WTC11 (cell line): ENCODE measurements around the gene PRKAG2. TPM values are rescaled to one million over a fixed set of nuclear protein-coding genes. Genes with fewer than 3 reads are reported as not detected.

Experiments
- ATAC-seq: fragments of 200-7000 bp; cut with Tn5 transposase; 2 replicates; pipeline ENCODE4 v1.10.0; 2021; ENCODE audit warnings: mild to moderate bottlenecking, moderate library complexity
- CTCF ChIA-PET: fragments of 300-600 bp; sonication (Branson Sonifier 250); formaldehyde crosslinking; loops from one replicate; lab custom pipeline; 2021; ENCODE audit warnings: antibody characterized with exemption; lab: Charles Lee
- POLR2A ChIA-PET: fragments of 350-600 bp; sonication (Branson Sonifier 250); formaldehyde crosslinking; loops from one replicate; lab custom pipeline; 2021; ENCODE audit warnings: antibody characterized with exemption; lab: Charles Lee
- DNase-seq: peaks from one replicate; pipeline ENCODE4 v3.0.0; 2021; ENCODE audit warnings: low spot score
- H3K27ac Mint-ChIP-seq: 2 replicates; pipeline ENCODE4 v1.8.0; 2021; ENCODE audit warnings: mixed read lengths
- H3K27me3 Mint-ChIP-seq: 2 replicates; pipeline ENCODE4 v1.8.0; 2021; ENCODE audit warnings: low read depth, mild to moderate bottlenecking, moderate library complexity, mixed read lengths
- H3K36me3 Mint-ChIP-seq: 2 replicates; pipeline ENCODE4 v1.8.0; 2021; ENCODE audit warnings: mixed read lengths
- H3K4me1 Mint-ChIP-seq: 2 replicates; pipeline ENCODE4 v1.8.0; 2022; ENCODE audit warnings: mixed read lengths
- H3K4me3 Mint-ChIP-seq: 2 replicates; pipeline ENCODE4 v1.8.0; 2021; ENCODE audit warnings: mild to moderate bottlenecking, moderate library complexity, mixed read lengths
- H3K9me3 Mint-ChIP-seq: 2 replicates; pipeline ENCODE4 v1.8.0; 2021; ENCODE audit warnings: mixed read lengths
- CREB1 ChIP-seq: sonication (generic); formaldehyde crosslinking; IDR thresholded peaks from 2 replicates; pipeline ENCODE4 v1.8.0; 2023; ENCODE audit warnings: mild to moderate bottlenecking, missing genetic modification reagents
- CREM ChIP-seq: sonication (generic); formaldehyde crosslinking; IDR thresholded peaks from 2 replicates; pipeline ENCODE4 v1.8.1; 2022; ENCODE audit warnings: mild to moderate bottlenecking, missing genetic modification reagents, moderate library complexity
- EMX1 ChIP-seq: fragments of 250-450 bp; sonication (Bioruptor Pico); IDR thresholded peaks from 2 replicates; pipeline ENCODE4 v1.8.0; 2021; ENCODE audit warnings: mild to moderate bottlenecking
- GABPB1 ChIP-seq: sonication (generic); formaldehyde crosslinking; IDR thresholded peaks from 2 replicates; pipeline ENCODE4 v1.8.1; 2023; ENCODE audit warnings: mild to moderate bottlenecking, missing genetic modification reagents
- GRHL2 ChIP-seq: fragments of 250-450 bp; sonication (Bioruptor Pico); IDR thresholded peaks from 2 replicates; pipeline ENCODE4 v1.8.0; 2022; ENCODE audit warnings: mild to moderate bottlenecking, moderate library complexity; ENCODE audit not compliant: insufficient replicate concordance, severe bottlenecking
- PRRX2 ChIP-seq: fragments of 250-450 bp; sonication (Bioruptor Pico); IDR thresholded peaks from 2 replicates; pipeline ENCODE4 v1.8.0; 2021; ENCODE audit warnings: mild to moderate bottlenecking
- SMAD3 ChIP-seq: sonication (generic); formaldehyde crosslinking; IDR thresholded peaks from 2 replicates; pipeline ENCODE4 v1.8.0; 2022; ENCODE audit warnings: missing genetic modification reagents, mild to moderate bottlenecking, borderline replicate concordance
- SMAD4 ChIP-seq: sonication (generic); formaldehyde crosslinking; IDR thresholded peaks from 2 replicates; pipeline ENCODE4 v1.8.0; 2022; ENCODE audit warnings: mild to moderate bottlenecking, missing genetic modification reagents
- SOX15 ChIP-seq: fragments of 250-450 bp; sonication (Bioruptor Pico); IDR thresholded peaks from 2 replicates; pipeline ENCODE4 v1.9.0; 2021; ENCODE audit warnings: mild to moderate bottlenecking
- TP53 ChIP-seq: sonication (generic); formaldehyde crosslinking; IDR thresholded peaks from 2 replicates; pipeline ENCODE4 v1.8.1; 2023; ENCODE audit warnings: mild to moderate bottlenecking, missing genetic modification reagents
- ZBTB21 ChIP-seq: sonication (generic); formaldehyde crosslinking; IDR thresholded peaks from 2 replicates; pipeline ENCODE4 v1.8.1; 2023; ENCODE audit warnings: mild to moderate bottlenecking, missing genetic modification reagents, borderline replicate concordance
- ZNF121 ChIP-seq: sonication (generic); formaldehyde crosslinking; IDR thresholded peaks from 2 replicates; pipeline ENCODE4 v1.8.0; 2023; ENCODE audit warnings: missing genetic modification reagents
- ZNF219 ChIP-seq: sonication (generic); formaldehyde crosslinking; IDR thresholded peaks from 2 replicates; pipeline ENCODE4 v1.8.0; 2023; ENCODE audit warnings: missing genetic modification reagents, mild to moderate bottlenecking, borderline replicate concordance
- total RNA-seq: library from RNA; stranded (reverse); gene quantifications from 3 replicates; pipeline ENCODE4 v1.2.3, GENCODE V29; 2021
- TF ChIP-seq, protein P1 (sequence below): sonication (generic); formaldehyde crosslinking; IDR thresholded peaks from 2 replicates; pipeline ENCODE4 v1.8.1; 2023; ENCODE audit warnings: mild to moderate bottlenecking, missing genetic modification reagents, moderate library complexity
- TF ChIP-seq, protein P2 (sequence below): sonication (generic); formaldehyde crosslinking; IDR thresholded peaks from 2 replicates; pipeline ENCODE4 v1.8.1; 2022; ENCODE audit warnings: mild to moderate bottlenecking, missing genetic modification reagents, moderate library complexity, borderline replicate concordance
- TF ChIP-seq, protein P3 (sequence below): sonication (generic); formaldehyde crosslinking; IDR thresholded peaks from 2 replicates; pipeline ENCODE4 v1.8.1; 2023; ENCODE audit warnings: mild to moderate bottlenecking, missing genetic modification reagents
- TF ChIP-seq, protein P4 (sequence below): sonication (generic); formaldehyde crosslinking; IDR thresholded peaks from 2 replicates; pipeline ENCODE4 v1.8.1; 2023; ENCODE audit warnings: mild to moderate bottlenecking, missing genetic modification reagents, borderline replicate concordance
- TF ChIP-seq, protein P5 (sequence below): fragments of 250-450 bp; sonication (Bioruptor Pico); IDR thresholded peaks from 2 replicates; pipeline ENCODE4 v2.1.2; 2022; ENCODE audit warnings: mild to moderate bottlenecking, moderate library complexity
- TF ChIP-seq, protein P6 (sequence below): sonication (generic); formaldehyde crosslinking; IDR thresholded peaks from 2 replicates; pipeline ENCODE4 v1.8.0; 2023; ENCODE audit warnings: missing genetic modification reagents
- TF ChIP-seq, protein P7 (sequence below): sonication (generic); formaldehyde crosslinking; IDR thresholded peaks from 2 replicates; pipeline ENCODE4 v1.8.0; 2023; ENCODE audit warnings: missing genetic modification reagents, mild to moderate bottlenecking, borderline replicate concordance

Gene PRKAG2
- total RNA-seq, 1 experiment from 2014 or later = 20.3 TPM

DNA sequence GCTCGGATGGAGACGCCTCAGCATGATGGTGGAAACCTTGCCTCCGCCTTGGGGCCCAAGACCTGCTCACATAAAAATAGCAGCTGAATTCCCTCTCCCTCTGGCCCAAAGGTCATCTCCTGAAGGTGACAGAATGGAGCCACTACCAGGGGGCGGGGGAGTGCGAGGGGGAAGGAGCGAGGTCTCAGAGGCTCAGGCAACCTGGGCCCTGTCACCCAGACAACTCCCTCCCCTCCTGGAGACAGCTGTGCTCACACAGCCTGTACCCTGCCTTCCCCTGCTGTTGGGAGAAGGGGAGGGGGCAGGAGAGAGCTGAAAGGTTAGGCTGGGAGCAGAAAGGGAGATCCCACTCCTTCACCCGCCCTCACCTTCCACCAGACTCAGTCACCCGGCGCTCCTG lies 184.2 kb downstream of the PRKAG2 start (continued):
- TF ChIP-seq, protein P1, sequence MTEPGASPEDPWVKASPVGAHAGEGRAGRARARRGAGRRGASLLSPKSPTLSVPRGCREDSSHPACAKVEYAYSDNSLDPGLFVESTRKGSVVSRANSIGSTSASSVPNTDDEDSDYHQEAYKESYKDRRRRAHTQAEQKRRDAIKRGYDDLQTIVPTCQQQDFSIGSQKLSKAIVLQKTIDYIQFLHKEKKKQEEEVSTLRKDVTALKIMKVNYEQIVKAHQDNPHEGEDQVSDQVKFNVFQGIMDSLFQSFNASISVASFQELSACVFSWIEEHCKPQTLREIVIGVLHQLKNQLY = no peak
- TF ChIP-seq, protein P2, sequence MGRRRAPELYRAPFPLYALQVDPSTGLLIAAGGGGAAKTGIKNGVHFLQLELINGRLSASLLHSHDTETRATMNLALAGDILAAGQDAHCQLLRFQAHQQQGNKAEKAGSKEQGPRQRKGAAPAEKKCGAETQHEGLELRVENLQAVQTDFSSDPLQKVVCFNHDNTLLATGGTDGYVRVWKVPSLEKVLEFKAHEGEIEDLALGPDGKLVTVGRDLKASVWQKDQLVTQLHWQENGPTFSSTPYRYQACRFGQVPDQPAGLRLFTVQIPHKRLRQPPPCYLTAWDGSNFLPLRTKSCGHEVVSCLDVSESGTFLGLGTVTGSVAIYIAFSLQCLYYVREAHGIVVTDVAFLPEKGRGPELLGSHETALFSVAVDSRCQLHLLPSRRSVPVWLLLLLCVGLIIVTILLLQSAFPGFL (CRISPR knock-in tag) = no peak
- TF ChIP-seq ZBTB21 (CRISPR knock-in tag) (no peak), ZNF121 (no peak), SMAD4 (CRISPR knock-in tag) (no peak), CREM (no peak), PRRX2 (CRISPR knock-in tag) (no peak), GRHL2 (CRISPR knock-in tag) (no peak), GABPB1 (CRISPR knock-in tag) (no peak)
- TF ChIP-seq, protein P3, sequence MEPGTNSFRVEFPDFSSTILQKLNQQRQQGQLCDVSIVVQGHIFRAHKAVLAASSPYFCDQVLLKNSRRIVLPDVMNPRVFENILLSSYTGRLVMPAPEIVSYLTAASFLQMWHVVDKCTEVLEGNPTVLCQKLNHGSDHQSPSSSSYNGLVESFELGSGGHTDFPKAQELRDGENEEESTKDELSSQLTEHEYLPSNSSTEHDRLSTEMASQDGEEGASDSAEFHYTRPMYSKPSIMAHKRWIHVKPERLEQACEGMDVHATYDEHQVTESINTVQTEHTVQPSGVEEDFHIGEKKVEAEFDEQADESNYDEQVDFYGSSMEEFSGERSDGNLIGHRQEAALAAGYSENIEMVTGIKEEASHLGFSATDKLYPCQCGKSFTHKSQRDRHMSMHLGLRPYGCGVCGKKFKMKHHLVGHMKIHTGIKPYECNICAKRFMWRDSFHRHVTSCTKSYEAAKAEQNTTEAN (CRISPR knock-in tag) = no peak
- TF ChIP-seq, protein P4, sequence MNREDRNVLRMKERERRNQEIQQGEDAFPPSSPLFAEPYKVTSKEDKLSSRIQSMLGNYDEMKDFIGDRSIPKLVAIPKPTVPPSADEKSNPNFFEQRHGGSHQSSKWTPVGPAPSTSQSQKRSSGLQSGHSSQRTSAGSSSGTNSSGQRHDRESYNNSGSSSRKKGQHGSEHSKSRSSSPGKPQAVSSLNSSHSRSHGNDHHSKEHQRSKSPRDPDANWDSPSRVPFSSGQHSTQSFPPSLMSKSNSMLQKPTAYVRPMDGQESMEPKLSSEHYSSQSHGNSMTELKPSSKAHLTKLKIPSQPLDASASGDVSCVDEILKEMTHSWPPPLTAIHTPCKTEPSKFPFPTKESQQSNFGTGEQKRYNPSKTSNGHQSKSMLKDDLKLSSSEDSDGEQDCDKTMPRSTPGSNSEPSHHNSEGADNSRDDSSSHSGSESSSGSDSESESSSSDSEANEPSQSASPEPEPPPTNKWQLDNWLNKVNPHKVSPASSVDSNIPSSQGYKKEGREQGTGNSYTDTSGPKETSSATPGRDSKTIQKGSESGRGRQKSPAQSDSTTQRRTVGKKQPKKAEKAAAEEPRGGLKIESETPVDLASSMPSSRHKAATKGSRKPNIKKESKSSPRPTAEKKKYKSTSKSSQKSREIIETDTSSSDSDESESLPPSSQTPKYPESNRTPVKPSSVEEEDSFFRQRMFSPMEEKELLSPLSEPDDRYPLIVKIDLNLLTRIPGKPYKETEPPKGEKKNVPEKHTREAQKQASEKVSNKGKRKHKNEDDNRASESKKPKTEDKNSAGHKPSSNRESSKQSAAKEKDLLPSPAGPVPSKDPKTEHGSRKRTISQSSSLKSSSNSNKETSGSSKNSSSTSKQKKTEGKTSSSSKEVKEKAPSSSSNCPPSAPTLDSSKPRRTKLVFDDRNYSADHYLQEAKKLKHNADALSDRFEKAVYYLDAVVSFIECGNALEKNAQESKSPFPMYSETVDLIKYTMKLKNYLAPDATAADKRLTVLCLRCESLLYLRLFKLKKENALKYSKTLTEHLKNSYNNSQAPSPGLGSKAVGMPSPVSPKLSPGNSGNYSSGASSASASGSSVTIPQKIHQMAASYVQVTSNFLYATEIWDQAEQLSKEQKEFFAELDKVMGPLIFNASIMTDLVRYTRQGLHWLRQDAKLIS (CRISPR knock-in tag) = no peak
- TF ChIP-seq, protein P5, sequence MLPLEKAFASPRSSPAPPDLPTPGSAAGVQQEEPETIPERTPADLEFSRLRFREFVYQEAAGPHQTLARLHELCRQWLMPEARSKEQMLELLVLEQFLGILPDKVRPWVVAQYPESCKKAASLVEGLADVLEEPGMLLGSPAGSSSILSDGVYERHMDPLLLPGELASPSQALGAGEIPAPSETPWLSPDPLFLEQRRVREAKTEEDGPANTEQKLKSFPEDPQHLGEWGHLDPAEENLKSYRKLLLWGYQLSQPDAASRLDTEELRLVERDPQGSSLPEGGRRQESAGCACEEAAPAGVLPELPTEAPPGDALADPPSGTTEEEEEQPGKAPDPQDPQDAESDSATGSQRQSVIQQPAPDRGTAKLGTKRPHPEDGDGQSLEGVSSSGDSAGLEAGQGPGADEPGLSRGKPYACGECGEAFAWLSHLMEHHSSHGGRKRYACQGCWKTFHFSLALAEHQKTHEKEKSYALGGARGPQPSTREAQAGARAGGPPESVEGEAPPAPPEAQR (CRISPR knock-in tag) = no peak
- TF ChIP-seq, all 79 proteins: peak for 0

DNA sequence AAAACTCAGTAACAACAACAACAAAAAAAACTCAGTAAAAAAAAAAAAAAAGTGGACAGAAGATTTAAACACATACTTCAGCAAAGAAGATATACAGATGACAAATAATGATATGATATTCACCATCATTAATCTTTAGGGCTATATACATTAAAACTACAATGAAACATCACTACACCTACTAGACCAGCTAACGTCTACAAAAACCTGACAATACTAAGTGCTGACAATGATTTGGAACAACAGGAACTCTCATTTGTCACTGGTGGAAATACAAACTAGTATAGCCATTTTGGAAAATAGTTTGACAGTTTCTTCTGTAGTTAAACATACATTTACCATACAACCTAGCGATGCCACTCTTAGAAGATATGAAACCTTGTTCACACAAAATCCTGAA lies 185.5 kb downstream of the PRKAG2 start:
- Mint-ChIP-seq H3K9me3 (no peaks in the 10 kb centered on the region), H3K36me3 (no peaks in the 10 kb centered on the region), H3K27me3 (peaks cover 4% of the 10 kb centered on the region), H3K4me1 (peaks cover 48% of the 10 kb centered on the region), H3K4me3 (no peak overlapping the region), H3K27ac (no peak overlapping the region)
- ChIA-PET CTCF (no interaction called here), POLR2A (no interaction called here)
- DNase-seq (no peak), ATAC-seq (no peak)
- no peak for TF ChIP-seq ZBTB21 (CRISPR knock-in tag)
- TF ChIP-seq ZNF121 = no peak
- TF ChIP-seq, protein P6, sequence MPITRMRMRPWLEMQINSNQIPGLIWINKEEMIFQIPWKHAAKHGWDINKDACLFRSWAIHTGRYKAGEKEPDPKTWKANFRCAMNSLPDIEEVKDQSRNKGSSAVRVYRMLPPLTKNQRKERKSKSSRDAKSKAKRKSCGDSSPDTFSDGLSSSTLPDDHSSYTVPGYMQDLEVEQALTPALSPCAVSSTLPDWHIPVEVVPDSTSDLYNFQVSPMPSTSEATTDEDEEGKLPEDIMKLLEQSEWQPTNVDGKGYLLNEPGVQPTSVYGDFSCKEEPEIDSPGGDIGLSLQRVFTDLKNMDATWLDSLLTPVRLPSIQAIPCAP (CRISPR knock-in tag) = no peak
- no peak for TF ChIP-seq EMX1 (CRISPR knock-in tag)
- TF ChIP-seq CREM = no peak
- no peak for TF ChIP-seq SOX15 (CRISPR knock-in tag)
- TF ChIP-seq CREB1 (CRISPR knock-in tag) = no peak
- TF ChIP-seq TP53 (CRISPR knock-in tag) = no peak
- TF ChIP-seq, protein P7, sequence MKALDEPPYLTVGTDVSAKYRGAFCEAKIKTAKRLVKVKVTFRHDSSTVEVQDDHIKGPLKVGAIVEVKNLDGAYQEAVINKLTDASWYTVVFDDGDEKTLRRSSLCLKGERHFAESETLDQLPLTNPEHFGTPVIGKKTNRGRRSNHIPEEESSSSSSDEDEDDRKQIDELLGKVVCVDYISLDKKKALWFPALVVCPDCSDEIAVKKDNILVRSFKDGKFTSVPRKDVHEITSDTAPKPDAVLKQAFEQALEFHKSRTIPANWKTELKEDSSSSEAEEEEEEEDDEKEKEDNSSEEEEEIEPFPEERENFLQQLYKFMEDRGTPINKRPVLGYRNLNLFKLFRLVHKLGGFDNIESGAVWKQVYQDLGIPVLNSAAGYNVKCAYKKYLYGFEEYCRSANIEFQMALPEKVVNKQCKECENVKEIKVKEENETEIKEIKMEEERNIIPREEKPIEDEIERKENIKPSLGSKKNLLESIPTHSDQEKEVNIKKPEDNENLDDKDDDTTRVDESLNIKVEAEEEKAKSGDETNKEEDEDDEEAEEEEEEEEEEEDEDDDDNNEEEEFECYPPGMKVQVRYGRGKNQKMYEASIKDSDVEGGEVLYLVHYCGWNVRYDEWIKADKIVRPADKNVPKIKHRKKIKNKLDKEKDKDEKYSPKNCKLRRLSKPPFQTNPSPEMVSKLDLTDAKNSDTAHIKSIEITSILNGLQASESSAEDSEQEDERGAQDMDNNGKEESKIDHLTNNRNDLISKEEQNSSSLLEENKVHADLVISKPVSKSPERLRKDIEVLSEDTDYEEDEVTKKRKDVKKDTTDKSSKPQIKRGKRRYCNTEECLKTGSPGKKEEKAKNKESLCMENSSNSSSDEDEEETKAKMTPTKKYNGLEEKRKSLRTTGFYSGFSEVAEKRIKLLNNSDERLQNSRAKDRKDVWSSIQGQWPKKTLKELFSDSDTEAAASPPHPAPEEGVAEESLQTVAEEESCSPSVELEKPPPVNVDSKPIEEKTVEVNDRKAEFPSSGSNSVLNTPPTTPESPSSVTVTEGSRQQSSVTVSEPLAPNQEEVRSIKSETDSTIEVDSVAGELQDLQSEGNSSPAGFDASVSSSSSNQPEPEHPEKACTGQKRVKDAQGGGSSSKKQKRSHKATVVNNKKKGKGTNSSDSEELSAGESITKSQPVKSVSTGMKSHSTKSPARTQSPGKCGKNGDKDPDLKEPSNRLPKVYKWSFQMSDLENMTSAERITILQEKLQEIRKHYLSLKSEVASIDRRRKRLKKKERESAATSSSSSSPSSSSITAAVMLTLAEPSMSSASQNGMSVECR = no peak
- TF ChIP-seq SMAD3 (CRISPR knock-in tag) = no peak
- no peak for TF ChIP-seq ZNF219 (CRISPR knock-in tag)
